Measurements from ENCODE around the gene ALDH1L1.

The ALDH1L1 gene

GRCh38 chr3:126135071-126135405 is 45.3 kb downstream of the ALDH1L1 start:
- peaks cover 0 to 12% (median 3%) of the 10 kb centered on the region in 5 experiments for H3K27me3 ChIP-seq (replicated peaks in 2 of 5; ENCODE audit: control insufficient read depth in 4 of 5, insufficient read depth in 5 of 5, low read length in 4 of 5)
- WGBS (ENCODE audit: insufficient coverage) = 100% methylated on average over 3 of the region's 3 CpGs
- CTCF ChIA-PET = interaction anchor here (1.2 to 5.6 kb wide), 9 partner anchors 8 to 1414 kb away, joined by 3 to 69 read pairs (median 6); partner anchors contain the start of gene CFAP100

DNA sequence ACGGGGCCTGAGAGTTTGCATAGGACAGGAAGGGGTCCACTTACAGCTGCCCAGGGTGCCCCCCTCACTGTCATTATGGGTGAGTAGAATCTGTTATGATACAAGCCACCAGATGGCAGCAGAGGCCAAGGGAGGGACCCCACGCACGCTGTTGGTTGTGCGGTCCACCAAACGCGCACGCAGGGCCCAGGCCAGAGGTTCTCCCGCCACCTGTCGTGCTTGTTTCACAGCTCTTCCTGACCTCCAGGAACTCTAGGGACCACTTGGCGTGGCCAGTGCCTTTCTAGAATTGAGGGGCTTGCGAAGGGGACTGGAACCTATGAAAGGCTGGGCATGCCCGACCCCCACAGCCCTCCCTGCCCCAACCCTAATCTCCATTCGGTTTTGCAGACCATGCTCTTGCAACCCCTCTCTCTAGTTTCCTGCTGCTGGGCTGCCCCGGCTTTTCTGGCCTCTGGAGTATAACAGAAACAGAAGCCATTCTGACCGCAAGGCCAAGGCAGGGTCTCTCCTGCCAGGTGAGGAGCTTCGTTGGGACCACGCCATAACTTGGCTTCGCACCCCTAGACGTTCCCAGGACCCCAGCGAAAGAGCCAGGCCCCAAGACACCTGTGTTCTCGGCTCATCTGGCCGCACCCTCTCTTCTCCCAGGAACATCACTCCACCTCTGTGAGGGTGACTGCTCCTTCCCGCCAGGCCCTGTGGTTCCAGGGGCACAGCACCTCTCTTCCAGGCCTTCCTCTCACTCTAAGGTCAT is 46.0 kb downstream of the ALDH1L1 start:
- H3K4me1 ChIP-seq (ENCODE audit: control extremely low read depth in 1 of 4, control insufficient read depth in 4 of 4, insufficient read depth in 4 of 4, low read length in 3 of 4) = peaks cover 0 to 10% (median 6%) of the 10 kb centered on the region in 4 experiments
- CTCF ChIA-PET = interaction anchor here (0.6 to 5.6 kb wide), 24 partner anchors 9 to 1414 kb away, joined by 3 to 69 read pairs (median 4); partner anchors contain the start of genes CFAP100 and ZXDC
- peak; percentile 57 to 80 (median 76) for DNase-seq
- no peak overlapping the region for H3K27ac ChIP-seq (ENCODE audit: insufficient read depth in 1 of 2, low read depth in 1 of 2, low read length in 2 of 2, poor library complexity in 1 of 2, severe bottlenecking in 2 of 2)
- no peaks in the 10 kb centered on the region for H3K36me3 ChIP-seq (ENCODE audit: control insufficient read depth in 4 of 4, insufficient read depth in 4 of 4, low read length in 3 of 4)
- peaks cover 0 to 6% (median 0%) of the 10 kb centered on the region in 5 experiments for H3K27me3 ChIP-seq (replicated peaks in 2 of 5; ENCODE audit: control insufficient read depth in 4 of 5, insufficient read depth in 5 of 5, low read length in 4 of 5)
- POLR2A ChIA-PET = no interaction called here
- H3K9me3 ChIP-seq (ENCODE audit: control extremely low read depth in 1 of 5, control insufficient read depth in 4 of 5, insufficient read depth in 2 of 5, low read depth in 1 of 5, low read length in 4 of 5) = no peaks in the 10 kb centered on the region
- WGBS (ENCODE audit: insufficient coverage) = 53% methylated on average over 22 of the region's 23 CpGs
- H3K4me3 ChIP-seq (ENCODE audit: control insufficient read depth in 1 of 7, extremely low read depth in 1 of 7, insufficient read depth in 4 of 7, low read depth in 2 of 7, low read length in 6 of 7) = no peak overlapping the region

More at GRCh38 chr3:126135071-126135405, 45.3 kb downstream of the ALDH1L1 start:
- Histone ChIP-seq H3K9me3 (ENCODE audit: control extremely low read depth in 1 of 5, control insufficient read depth in 4 of 5, insufficient read depth in 2 of 5, low read depth in 1 of 5, low read length in 4 of 5) (no peaks in the 10 kb centered on the region), H3K36me3 (ENCODE audit: control insufficient read depth in 4 of 4, insufficient read depth in 4 of 4, low read length in 3 of 4) (no peaks in the 10 kb centered on the region), H3K4me3 (ENCODE audit: control insufficient read depth in 1 of 7, extremely low read depth in 1 of 7, insufficient read depth in 4 of 7, low read depth in 2 of 7, low read length in 6 of 7) (no peak overlapping the region), H3K27ac (ENCODE audit: insufficient read depth in 1 of 2, low read depth in 1 of 2, low read length in 2 of 2, poor library complexity in 1 of 2, severe bottlenecking in 2 of 2) (no peak overlapping the region), H3K4me1 (ENCODE audit: control extremely low read depth in 1 of 4, control insufficient read depth in 4 of 4, insufficient read depth in 4 of 4, low read length in 3 of 4) (peaks cover 0 to 3% (median 3%) of the 10 kb centered on the region in 4 experiments)
- DNase-seq = no peak
- POLR2A ChIA-PET = no interaction called here

DNA sequence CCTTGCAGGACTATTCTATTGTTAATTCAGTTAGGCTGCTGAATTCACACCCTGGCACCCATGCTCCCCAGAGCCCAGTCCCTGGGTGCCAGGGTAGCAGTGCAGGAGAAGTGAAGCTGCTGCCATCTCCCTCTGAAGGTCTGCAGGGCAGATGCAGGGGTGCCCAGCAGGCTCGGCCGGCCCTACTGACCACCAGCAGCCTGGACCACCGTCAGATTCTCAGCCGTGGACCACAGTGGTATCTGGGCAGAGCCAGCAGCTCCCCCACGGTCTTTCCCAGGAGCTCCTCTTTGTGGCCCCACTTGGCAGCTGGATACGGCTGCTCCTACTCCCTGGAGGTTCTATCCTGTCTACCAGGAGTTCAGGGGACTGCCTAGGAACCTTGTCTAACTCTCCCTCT is 46.8 kb downstream of the ALDH1L1 start:
- ChIA-PET CTCF (interaction anchor here (0.6 to 5.6 kb wide), 24 partner anchors 9 to 1415 kb away, joined by 3 to 69 read pairs (median 4); partner anchors contain the start of genes CFAP100 and ZXDC), POLR2A (no interaction called here)
- Histone ChIP-seq H3K4me3 (ENCODE audit: control insufficient read depth in 1 of 7, extremely low read depth in 1 of 7, insufficient read depth in 4 of 7, low read depth in 2 of 7, low read length in 6 of 7) (no peak overlapping the region), H3K27me3 (replicated peaks in 2 of 5; ENCODE audit: control insufficient read depth in 4 of 5, insufficient read depth in 5 of 5, low read length in 4 of 5) (peaks cover 0 to 4% (median 0%) of the 10 kb centered on the region in 5 experiments), H3K9me3 (ENCODE audit: control extremely low read depth in 1 of 5, control insufficient read depth in 4 of 5, insufficient read depth in 2 of 5, low read depth in 1 of 5, low read length in 4 of 5) (no peaks in the 10 kb centered on the region), H3K36me3 (ENCODE audit: control insufficient read depth in 4 of 4, insufficient read depth in 4 of 4, low read length in 3 of 4) (no peaks in the 10 kb centered on the region), H3K27ac (ENCODE audit: insufficient read depth in 1 of 2, low read depth in 1 of 2, low read length in 2 of 2, poor library complexity in 1 of 2, severe bottlenecking in 2 of 2) (no peak overlapping the region), H3K4me1 (ENCODE audit: control extremely low read depth in 1 of 4, control insufficient read depth in 4 of 4, insufficient read depth in 4 of 4, low read length in 3 of 4) (peaks cover 0 to 12% (median 7%) of the 10 kb centered on the region in 4 experiments)
- no peak for DNase-seq
- WGBS (ENCODE audit: insufficient coverage) = 87% methylated on average over 5 of the region's 6 CpGs

GRCh38 chr3:126132751-126133511 is 47.5 kb downstream of the ALDH1L1 start:
- no peak for DNase-seq
- WGBS (ENCODE audit: insufficient coverage) = 94% methylated on average over 14 of the region's 14 CpGs
- Histone ChIP-seq H3K27ac (ENCODE audit: insufficient read depth in 1 of 2, low read depth in 1 of 2, low read length in 2 of 2, poor library complexity in 1 of 2, severe bottlenecking in 2 of 2) (no peak overlapping the region), H3K4me1 (ENCODE audit: control extremely low read depth in 1 of 4, control insufficient read depth in 4 of 4, insufficient read depth in 4 of 4, low read length in 3 of 4) (peaks cover 0 to 12% (median 7%) of the 10 kb centered on the region in 4 experiments), H3K36me3 (ENCODE audit: control insufficient read depth in 4 of 4, insufficient read depth in 4 of 4, low read length in 3 of 4) (no peaks in the 10 kb centered on the region), H3K27me3 (replicated peaks in 2 of 5; ENCODE audit: control insufficient read depth in 4 of 5, insufficient read depth in 5 of 5, low read length in 4 of 5) (peaks cover 0 to 4% (median 0%) of the 10 kb centered on the region in 5 experiments), H3K9me3 (ENCODE audit: control extremely low read depth in 1 of 5, control insufficient read depth in 4 of 5, insufficient read depth in 2 of 5, low read depth in 1 of 5, low read length in 4 of 5) (no peaks in the 10 kb centered on the region), H3K4me3 (ENCODE audit: control insufficient read depth in 1 of 7, extremely low read depth in 1 of 7, insufficient read depth in 4 of 7, low read depth in 2 of 7, low read length in 6 of 7) (no peak overlapping the region)
- ChIA-PET CTCF (interaction anchor here (1.0 to 5.6 kb wide), 16 partner anchors 8 to 1414 kb away, joined by 3 to 69 read pairs (median 6); partner anchors contain the start of genes CFAP100 and ZXDC), POLR2A (no interaction called here)

- Histone ChIP-seq H3K4me1 (ENCODE audit: control extremely low read depth in 1 of 4, control insufficient read depth in 4 of 4, insufficient read depth in 4 of 4, low read length in 3 of 4) (peaks cover 0 to 12% (median 7%) of the 10 kb centered on the region in 4 experiments), H3K27ac (ENCODE audit: insufficient read depth in 1 of 2, low read depth in 1 of 2, low read length in 2 of 2, poor library complexity in 1 of 2, severe bottlenecking in 2 of 2) (no peak overlapping the region), H3K27me3 (replicated peaks in 2 of 5; ENCODE audit: control insufficient read depth in 4 of 5, insufficient read depth in 5 of 5, low read length in 4 of 5) (peaks cover 0 to 1% (median 0%) of the 10 kb centered on the region in 5 experiments), H3K4me3 (ENCODE audit: control insufficient read depth in 1 of 7, extremely low read depth in 1 of 7, insufficient read depth in 4 of 7, low read depth in 2 of 7, low read length in 6 of 7) (no peak overlapping the region), H3K9me3 (ENCODE audit: control extremely low read depth in 1 of 5, control insufficient read depth in 4 of 5, insufficient read depth in 2 of 5, low read depth in 1 of 5, low read length in 4 of 5) (no peaks in the 10 kb centered on the region), H3K36me3 (ENCODE audit: control insufficient read depth in 4 of 4, insufficient read depth in 4 of 4, low read length in 3 of 4) (no peaks in the 10 kb centered on the region)
- 88% methylated on average over 14 of the region's 16 CpGs for WGBS (ENCODE audit: insufficient coverage)
- no peak for DNase-seq
- POLR2A ChIA-PET = no interaction called here
- CTCF ChIA-PET = interaction anchor here (1.1 to 5.6 kb wide), 6 partner anchors 8 to 1414 kb away, joined by 3 to 69 read pairs (median 4); partner anchors contain the start of gene CFAP100
These were observed 48.3 kb downstream of the ALDH1L1 start for GRCh38 chr3:126131881-126132750.

- 90% methylated on average over 18 of the region's 19 CpGs for WGBS (ENCODE audit: insufficient coverage)
- POLR2A ChIA-PET = no interaction called here
- Histone ChIP-seq H3K4me3 (ENCODE audit: control insufficient read depth in 1 of 7, extremely low read depth in 1 of 7, insufficient read depth in 4 of 7, low read depth in 2 of 7, low read length in 6 of 7) (no peak overlapping the region), H3K36me3 (ENCODE audit: control insufficient read depth in 4 of 4, insufficient read depth in 4 of 4, low read length in 3 of 4) (no peaks in the 10 kb centered on the region), H3K9me3 (ENCODE audit: control extremely low read depth in 1 of 5, control insufficient read depth in 4 of 5, insufficient read depth in 2 of 5, low read depth in 1 of 5, low read length in 4 of 5) (no peaks in the 10 kb centered on the region), H3K27me3 (replicated peaks in 2 of 5; ENCODE audit: control insufficient read depth in 4 of 5, insufficient read depth in 5 of 5, low read length in 4 of 5) (peaks cover 0 to 1% (median 0%) of the 10 kb centered on the region in 5 experiments), H3K27ac (ENCODE audit: insufficient read depth in 1 of 2, low read depth in 1 of 2, low read length in 2 of 2, poor library complexity in 1 of 2, severe bottlenecking in 2 of 2) (no peak overlapping the region), H3K4me1 (ENCODE audit: control extremely low read depth in 1 of 4, control insufficient read depth in 4 of 4, insufficient read depth in 4 of 4, low read length in 3 of 4) (peaks cover 0 to 12% (median 7%) of the 10 kb centered on the region in 4 experiments)
- DNase-seq = no peak
- CTCF ChIA-PET = interaction anchor here (1.1 to 5.6 kb wide), 3 partner anchors 9 to 260 kb away, joined by 3 to 69 read pairs (median 4); partner anchors contain the start of gene CFAP100
These were observed 49.2 kb downstream of the ALDH1L1 start for GRCh38 chr3:126130981-126131745.
